Right atrium auricular region (tissue), 2 donors: Measurements from ENCODE around the gene OLR1. TPM values are rescaled to one million over a fixed set of nuclear protein-coding genes. Genes with fewer than 3 reads are reported as not detected.
"Not testable (repeated sequence)": the region's sequence is repeated elsewhere in the genome, so short reads cannot be mapped to it uniquely, and the experiment has no call there.

Source experiments
- DNase-seq: peaks from one replicate; pipeline ENCODE4 v3.0.0-alpha.2; 2019; ENCODE audit warnings: low spot score
- H3K27ac ChIP-seq, 2 donors: fragments of 200-600 bp; sonication (generic); 1 replicate in 1 of 2; 2 replicates in 1 of 2; pipeline ENCODE4 v1.5.1; 2016 to 2019
- H3K27me3 ChIP-seq, 2 donors: fragments of 200-600 bp; sonication (generic); one replicate each; pipeline versions ENCODE4 v1.5.1 to v1.6.0; 2017 to 2019
- H3K36me3 ChIP-seq: fragments of 200-600 bp; sonication (generic); one replicate; pipeline ENCODE4 v1.5.1; 2016
- H3K4me1 ChIP-seq, 2 donors: fragments of 200-600 bp; sonication (generic); one replicate each; pipeline versions ENCODE4 v1.5.1 to v1.6.0; 2017 to 2019
- H3K4me3 ChIP-seq, 2 donors: fragments of 200-600 bp; sonication (generic); 1 replicate in 1 of 2; 2 replicates in 1 of 2; pipeline ENCODE4 v1.5.1; 2017 to 2019; ENCODE audit warnings: mild to moderate bottlenecking in 1 of 2, moderate library complexity in 1 of 2
- H3K9me3 ChIP-seq, 2 donors: fragments of 200-600 bp; sonication (generic); one replicate each; pipeline ENCODE4 v1.5.1; 2019
- total RNA-seq, 2 donors: library from RNA; depleted of rRNA; stranded (reverse); fragments of >200 nt; gene quantifications; one replicate each; pipeline ENCODE4 v1.1.0, GENCODE V29; 2016
- TF ChIP-seq, protein P1 (sequence below), 2 donors: fragments of 200-600 bp; sonication (generic); IDR thresholded peaks; one replicate each; pipeline ENCODE4 v1.5.1; 2019; ENCODE audit warnings: antibody characterized with exemption in 2 of 2

Gene OLR1
- 1 to 10 TPM; 1.6 to 2.5 TPM for total RNA-seq

- TF ChIP-seq, protein P1, sequence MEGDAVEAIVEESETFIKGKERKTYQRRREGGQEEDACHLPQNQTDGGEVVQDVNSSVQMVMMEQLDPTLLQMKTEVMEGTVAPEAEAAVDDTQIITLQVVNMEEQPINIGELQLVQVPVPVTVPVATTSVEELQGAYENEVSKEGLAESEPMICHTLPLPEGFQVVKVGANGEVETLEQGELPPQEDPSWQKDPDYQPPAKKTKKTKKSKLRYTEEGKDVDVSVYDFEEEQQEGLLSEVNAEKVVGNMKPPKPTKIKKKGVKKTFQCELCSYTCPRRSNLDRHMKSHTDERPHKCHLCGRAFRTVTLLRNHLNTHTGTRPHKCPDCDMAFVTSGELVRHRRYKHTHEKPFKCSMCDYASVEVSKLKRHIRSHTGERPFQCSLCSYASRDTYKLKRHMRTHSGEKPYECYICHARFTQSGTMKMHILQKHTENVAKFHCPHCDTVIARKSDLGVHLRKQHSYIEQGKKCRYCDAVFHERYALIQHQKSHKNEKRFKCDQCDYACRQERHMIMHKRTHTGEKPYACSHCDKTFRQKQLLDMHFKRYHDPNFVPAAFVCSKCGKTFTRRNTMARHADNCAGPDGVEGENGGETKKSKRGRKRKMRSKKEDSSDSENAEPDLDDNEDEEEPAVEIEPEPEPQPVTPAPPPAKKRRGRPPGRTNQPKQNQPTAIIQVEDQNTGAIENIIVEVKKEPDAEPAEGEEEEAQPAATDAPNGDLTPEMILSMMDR (IDR thresholded peaks at IDR 0.05): no peak
- Histone ChIP-seq H3K27me3 (no peaks in the 10 kb centered on the region), H3K36me3 (no peaks in the 10 kb centered on the region), H3K27ac (no peak within 1 kb of the TSS), H3K4me3 (no peak within 1 kb of the TSS), H3K9me3 (no peaks in the 10 kb centered on the region), H3K4me1 (no peaks in the 10 kb centered on the region)
- no peak for DNase-seq
Measured at GRCh38 chr12:10171973-10172728, at the start of gene OLR1. OLR1 (minus strand) TSS chr12:10172132; CDS start chr12:10172077, 55 bp downstream.

GRCh38 chr12:10220398-10221077 lies 48.6 kb upstream of the OLR1 start:
- Histone ChIP-seq H3K4me1 (peaks cover 0 to 45% of the 10 kb centered on the region in 2 donors), H3K27me3 (no peaks in the 10 kb centered on the region), H3K36me3 (peaks cover 81% of the 10 kb centered on the region), H3K9me3 (no peaks in the 10 kb centered on the region), H3K4me3 (no peak overlapping the region), H3K27ac (peak overlapping the region; percentile 83 to 100)
- TF ChIP-seq, protein P1 (IDR thresholded peaks at IDR 0.05): no peak
- DNase-seq: peak; percentile 93

DNA sequence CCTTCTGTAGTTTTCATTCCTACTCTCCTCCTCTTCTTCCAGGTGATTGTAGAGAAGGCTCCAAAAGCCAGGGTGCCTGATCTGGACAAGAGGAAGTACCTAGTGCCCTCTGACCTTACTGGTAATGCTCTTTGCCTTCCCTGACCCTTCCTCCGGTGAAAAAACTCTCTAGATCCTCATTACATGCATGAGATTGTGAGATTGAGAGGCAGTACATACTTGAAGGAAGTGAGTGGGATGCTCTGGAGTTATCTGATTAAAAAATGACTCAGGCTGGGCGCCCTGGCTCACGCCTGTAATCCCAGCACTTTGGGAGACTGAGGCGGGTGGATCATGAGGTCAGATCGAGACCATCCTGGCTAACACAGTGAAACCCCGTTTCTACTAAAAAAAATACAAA lies 46.1 kb upstream of the OLR1 start:
- no peak for DNase-seq
- H3K4me3 ChIP-seq: no peak overlapping the region
- H3K27me3 ChIP-seq: no peaks in the 10 kb centered on the region
- TF ChIP-seq, protein P1 (IDR thresholded peaks at IDR 0.05): no peak
- peaks cover 62% of the 10 kb centered on the region for H3K36me3 ChIP-seq
- no peaks in the 10 kb centered on the region for H3K9me3 ChIP-seq
- H3K4me1 ChIP-seq: peaks cover 0 to 53% of the 10 kb centered on the region in 2 donors
- H3K27ac ChIP-seq: peak overlapping the region; percentile 83 to 100

DNA sequence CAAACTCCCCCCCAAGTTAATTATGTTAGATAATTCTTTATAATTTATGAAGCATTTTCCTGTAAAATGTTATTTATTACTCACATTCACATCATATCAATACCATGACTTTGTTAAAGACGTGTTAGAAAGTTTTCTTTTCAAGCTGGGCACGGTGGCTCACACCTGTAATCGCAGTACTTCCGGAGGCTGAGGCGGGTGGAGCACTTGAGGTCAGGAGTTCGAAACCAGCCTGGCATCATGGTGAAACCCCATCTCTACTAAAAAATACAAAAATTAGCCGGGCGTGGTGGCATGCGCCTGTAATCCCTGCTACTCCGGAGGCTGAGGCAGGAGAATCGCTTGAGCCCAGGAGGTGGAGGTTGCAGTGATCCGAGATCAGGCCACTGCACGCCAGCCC lies 44.0 kb upstream of the OLR1 start:
- Histone ChIP-seq H3K27ac (peak overlapping the region; percentile 100), H3K36me3 (peaks cover 42% of the 10 kb centered on the region), H3K4me3 (peak overlapping the region; percentile 83 to 98), H3K4me1 (peaks cover 0 to 50% of the 10 kb centered on the region in 2 donors)
- H3K9me3 ChIP-seq, DNase-seq, H3K27me3 ChIP-seq: not testable (repeated sequence)

- Histone ChIP-seq H3K36me3 (peaks cover 37% of the 10 kb centered on the region), H3K27ac (peak overlapping the region; percentile 100), H3K9me3 (no peaks in the 10 kb centered on the region), H3K4me3 (peak overlapping the region; percentile 83 to 98), H3K4me1 (peaks cover 0 to 45% of the 10 kb centered on the region in 2 donors), H3K27me3 (no peaks in the 10 kb centered on the region)
- TF ChIP-seq, protein P1 (IDR thresholded peaks at IDR 0.05): no peak
- DNase-seq: no peak
Measured at GRCh38 chr12:10215436-10215835, 43.5 kb upstream of the OLR1 start.

GRCh38 chr12:10214895-10215267 lies 42.9 kb upstream of the OLR1 start:
- H3K9me3 ChIP-seq: no peaks in the 10 kb centered on the region
- H3K4me1 ChIP-seq: peaks cover 0 to 40% of the 10 kb centered on the region in 2 donors
- no peak for DNase-seq

More at GRCh38 chr12:10214895-10215267, 42.9 kb upstream of the OLR1 start:
- TF ChIP-seq, protein P1 (IDR thresholded peaks at IDR 0.05): no peak
- H3K36me3 ChIP-seq: peaks cover 32% of the 10 kb centered on the region
- H3K27me3 ChIP-seq: no peaks in the 10 kb centered on the region
- peak overlapping the region; percentile 100 for H3K27ac ChIP-seq
- H3K4me3 ChIP-seq: peak overlapping the region; percentile 83 to 98
